ENCODE results near the gene DHCR7.

Gene DHCR7

GRCh38 chr11:71406681-71407080 lies 41.5 kb downstream of the DHCR7 start:
- DNase-seq, result peak; percentile 86

- DNase-seq, result no peak
These were observed 44.0 kb downstream of the DHCR7 start for GRCh38 chr11:71404209-71404608.

- peak; percentile 40 for DNase-seq
These were observed 45.3 kb downstream of the DHCR7 start for GRCh38 chr11:71402878-71403277.

GRCh38 chr11:71400216-71400615 lies 48.0 kb downstream of the DHCR7 start:
- DNase-seq, result no peak

GRCh38 chr11:71399341-71399740 lies 48.9 kb downstream of the DHCR7 start:
- DNase-seq, result no peak

- no peak for DNase-seq
These were observed 50.2 kb downstream of the DHCR7 start for GRCh38 chr11:71397961-71398360.

- DNase-seq, result no peak
These were observed 50.8 kb downstream of the DHCR7 start for GRCh38 chr11:71397331-71397860.

GRCh38 chr11:71396548-71397123 lies 51.6 kb downstream of the DHCR7 start:
- DNase-seq, result no peak

- no peak for DNase-seq
These were observed 52.4 kb downstream of the DHCR7 start for GRCh38 chr11:71395774-71396173.

- DNase-seq, result no peak
These were observed 53.0 kb downstream of the DHCR7 start for GRCh38 chr11:71395263-71395560.

- no peak for DNase-seq
These were observed 54.9 kb downstream of the DHCR7 start for GRCh38 chr11:71393283-71393682.

- DNase-seq, result no peak
These were observed 56.4 kb downstream of the DHCR7 start for GRCh38 chr11:71391796-71392195.

- DNase-seq, result no peak
These were observed 56.8 kb downstream of the DHCR7 start for GRCh38 chr11:71391352-71391751.

- DNase-seq, result no peak
These were observed 59.5 kb downstream of the DHCR7 start for GRCh38 chr11:71388637-71389235.

- DNase-seq, result no peak
These were observed 60.2 kb downstream of the DHCR7 start for GRCh38 chr11:71387784-71388636.

GRCh38 chr11:71387200-71387599 lies 61.0 kb downstream of the DHCR7 start:
- DNase-seq, result no peak

- DNase-seq, result no peak
These were observed 62.0 kb downstream of the DHCR7 start for GRCh38 chr11:71386202-71386601.

GRCh38 chr11:71385091-71385490 lies 63.1 kb downstream of the DHCR7 start:
- DNase-seq, result no peak

- DNase-seq, result peak; percentile 92
These were observed 63.6 kb downstream of the DHCR7 start for GRCh38 chr11:71384561-71384960.

Measured in DMS53 (cell line).